ENCODE measurements around the gene RASL10A. TPM values are rescaled to one million over a fixed set of nuclear protein-coding genes. Genes with fewer than 3 reads are reported as not detected.

The RASL10A gene
- total RNA-seq, 1 experiment from 2014 or later = not detected

DNA sequence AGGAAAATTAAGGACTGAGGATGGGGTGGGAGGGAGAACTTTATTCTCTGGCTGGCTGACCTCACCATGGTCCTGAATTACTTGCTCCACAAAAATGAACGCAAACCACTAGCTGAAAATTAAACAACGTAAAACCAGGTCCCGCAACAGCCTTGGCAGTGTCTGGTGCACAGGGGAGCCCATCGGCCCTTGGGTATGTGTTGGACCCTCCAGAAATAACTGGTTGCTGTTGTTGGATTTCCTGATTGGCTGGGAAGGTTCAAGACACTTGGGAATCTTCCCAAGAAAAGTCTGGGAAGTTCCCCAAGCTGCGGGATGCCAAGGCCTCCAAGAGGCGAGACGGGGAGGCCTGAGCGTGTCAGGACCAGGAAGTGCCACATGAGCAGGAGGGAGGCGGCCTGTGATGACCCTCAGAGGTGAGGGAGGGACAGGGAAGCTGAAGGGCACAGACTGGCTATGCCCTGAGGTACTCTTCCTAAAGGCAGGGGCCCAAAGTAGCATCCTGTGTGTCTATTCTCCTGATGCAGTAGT, 10.4 kb upstream of the RASL10A start:
- ChIA-PET POLR2A (ENCODE audit: unreplicated experiment) (no interaction called here), CTCF (no interaction called here)
- H3K4me3 ChIP-seq = no peak overlapping the region
- H3K36me3 ChIP-seq (ENCODE audit: low read depth) = no peaks in the 10 kb centered on the region
- intact Hi-C loops (cut with micrococcal nuclease; ENCODE audit: unreplicated experiment) = no loop called here
- no peaks in the 10 kb centered on the region for H3K4me1 ChIP-seq (replicated peaks; ENCODE audit: insufficient read depth)
- no peak overlapping the region for H3K27ac ChIP-seq
- DNase-seq = no peak
- H3F3A ChIP-seq (ENCODE audit: insufficient read depth, low read depth) = peaks cover 3% of the 10 kb centered on the region; the same call in 1 of the 2 replicates
- H2AFZ ChIP-seq = no peak overlapping the region
- H4K20me1 ChIP-seq (ENCODE audit: insufficient read depth) = no peaks in the 10 kb centered on the region
- H3K4me2 ChIP-seq = no peak overlapping the region
- H3K79me2 ChIP-seq (ENCODE audit: low read depth) = no peaks in the 10 kb centered on the region
- H3K9me2 ChIP-seq (ENCODE audit: insufficient read depth) = no peaks in the 10 kb centered on the region
- no peaks in the 10 kb centered on the region for H3K27me3 ChIP-seq (ENCODE audit: insufficient read depth, low read depth)
- no TSS peak for BruUV-seq (replicated peaks)
- TF ChIP-seq EZH2 (IDR thresholded peaks at IDR 0.05; ENCODE audit: low read depth) = no peak
- TF ChIP-seq, protein P1, sequence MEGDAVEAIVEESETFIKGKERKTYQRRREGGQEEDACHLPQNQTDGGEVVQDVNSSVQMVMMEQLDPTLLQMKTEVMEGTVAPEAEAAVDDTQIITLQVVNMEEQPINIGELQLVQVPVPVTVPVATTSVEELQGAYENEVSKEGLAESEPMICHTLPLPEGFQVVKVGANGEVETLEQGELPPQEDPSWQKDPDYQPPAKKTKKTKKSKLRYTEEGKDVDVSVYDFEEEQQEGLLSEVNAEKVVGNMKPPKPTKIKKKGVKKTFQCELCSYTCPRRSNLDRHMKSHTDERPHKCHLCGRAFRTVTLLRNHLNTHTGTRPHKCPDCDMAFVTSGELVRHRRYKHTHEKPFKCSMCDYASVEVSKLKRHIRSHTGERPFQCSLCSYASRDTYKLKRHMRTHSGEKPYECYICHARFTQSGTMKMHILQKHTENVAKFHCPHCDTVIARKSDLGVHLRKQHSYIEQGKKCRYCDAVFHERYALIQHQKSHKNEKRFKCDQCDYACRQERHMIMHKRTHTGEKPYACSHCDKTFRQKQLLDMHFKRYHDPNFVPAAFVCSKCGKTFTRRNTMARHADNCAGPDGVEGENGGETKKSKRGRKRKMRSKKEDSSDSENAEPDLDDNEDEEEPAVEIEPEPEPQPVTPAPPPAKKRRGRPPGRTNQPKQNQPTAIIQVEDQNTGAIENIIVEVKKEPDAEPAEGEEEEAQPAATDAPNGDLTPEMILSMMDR (conservative IDR thresholded peaks at IDR 0.05) = no peak
- H3K9me3 ChIP-seq (ENCODE audit: insufficient read depth, low read depth) = no peaks in the 10 kb centered on the region

- no peaks in the 10 kb centered on the region for H3K79me2 ChIP-seq (ENCODE audit: low read depth)
- intact Hi-C loops (cut with micrococcal nuclease; ENCODE audit: unreplicated experiment) = no loop called here
- ChIA-PET POLR2A (ENCODE audit: unreplicated experiment) (no interaction called here), CTCF (no interaction called here)
- H3K4me3 ChIP-seq = no peak overlapping the region
- TF ChIP-seq, protein P1 (conservative IDR thresholded peaks at IDR 0.05) = no peak
- TF ChIP-seq EZH2 (IDR thresholded peaks at IDR 0.05; ENCODE audit: low read depth) = no peak
- no peaks in the 10 kb centered on the region for H3K9me2 ChIP-seq (ENCODE audit: insufficient read depth)
- no peak overlapping the region for H3K4me2 ChIP-seq
- peaks cover 3% of the 10 kb centered on the region; the same call in 1 of the 2 replicates for H3F3A ChIP-seq (ENCODE audit: insufficient read depth, low read depth)
- BruUV-seq (replicated peaks) = no TSS peak
- no peak overlapping the region for H2AFZ ChIP-seq
- DNase-seq = no peak
- H3K27me3 ChIP-seq (ENCODE audit: insufficient read depth, low read depth) = no peaks in the 10 kb centered on the region
- H4K20me1 ChIP-seq (ENCODE audit: insufficient read depth) = no peaks in the 10 kb centered on the region
- H3K36me3 ChIP-seq (ENCODE audit: low read depth) = no peaks in the 10 kb centered on the region
- H3K9me3 ChIP-seq (ENCODE audit: insufficient read depth, low read depth) = no peaks in the 10 kb centered on the region
- H3K4me1 ChIP-seq (replicated peaks; ENCODE audit: insufficient read depth) = no peaks in the 10 kb centered on the region
- no peak overlapping the region for H3K27ac ChIP-seq
Measured at GRCh38 chr22:29325356-29325755, 9.9 kb upstream of the RASL10A start.

- H3K27ac ChIP-seq = no peak overlapping the region
- H4K20me1 ChIP-seq (ENCODE audit: insufficient read depth) = no peaks in the 10 kb centered on the region
- ChIA-PET POLR2A (ENCODE audit: unreplicated experiment) (interaction anchor here (0.8 kb wide), 1 partner anchor 17 kb away, joined by 5 read pairs; no protein-coding TSS in a partner anchor), CTCF (no interaction called here)
- no peak overlapping the region for H2AFZ ChIP-seq
- no peak overlapping the region for H3K4me3 ChIP-seq
- no peaks in the 10 kb centered on the region for H3K4me1 ChIP-seq (replicated peaks; ENCODE audit: insufficient read depth)
- H3K9me3 ChIP-seq (ENCODE audit: insufficient read depth, low read depth) = no peaks in the 10 kb centered on the region
- no peak for DNase-seq
- no peak overlapping the region for H3K4me2 ChIP-seq
- intact Hi-C loops (cut with micrococcal nuclease; ENCODE audit: unreplicated experiment) = no loop called here
- H3K36me3 ChIP-seq (ENCODE audit: low read depth) = no peaks in the 10 kb centered on the region
- BruUV-seq (replicated peaks) = no TSS peak
- no peak for TF ChIP-seq EZH2 (IDR thresholded peaks at IDR 0.05; ENCODE audit: low read depth)
- TF ChIP-seq, protein P1 (conservative IDR thresholded peaks at IDR 0.05) = no peak
- H3F3A ChIP-seq (ENCODE audit: insufficient read depth, low read depth) = peaks cover 3% of the 10 kb centered on the region; the same call in 1 of the 2 replicates
- no peaks in the 10 kb centered on the region for H3K27me3 ChIP-seq (ENCODE audit: insufficient read depth, low read depth)
- no peaks in the 10 kb centered on the region for H3K9me2 ChIP-seq (ENCODE audit: insufficient read depth)
- H3K79me2 ChIP-seq (ENCODE audit: low read depth) = no peaks in the 10 kb centered on the region
Measured at GRCh38 chr22:29323641-29324040, 8.1 kb upstream of the RASL10A start.

Data from PC-9 (cell line).